Cardiac fibroblast (primary cell): ENCODE measurements around the gene METTL26.

ENCODE experiments used
- DNase-seq, 2 donors: peaks; one replicate each; pipeline versions ENCODE4 v3.0.0 to v3.0.0-alpha.2; 2010; ENCODE audit warnings: low read depth in 2 of 2
- H3K4me3 ChIP-seq, 2 donors: replicated peaks in 1 of 2; 1 replicate in 1 of 2; 2 replicates in 1 of 2; pipeline ENCODE4 v1.5.1; 2011; ENCODE audit warnings: low read depth in 2 of 2, low read length in 2 of 2, mild to moderate bottlenecking in 2 of 2, moderate library complexity in 1 of 2
- TF ChIP-seq, protein P1 (sequence below): IDR thresholded peaks from one replicate; pipeline ENCODE4 v1.5.1; 2011; ENCODE audit warnings: low read depth, mild to moderate bottlenecking, low read length, inconsistent platforms

The METTL26 gene

GRCh38 chr16:636206-637080 is at the start of gene METTL26:
Gene METTL26, minus strand, starts transcription at chr16:636305. Its CDS starts 15 bp downstream, at chr16:636290.
- TF ChIP-seq, protein P1, sequence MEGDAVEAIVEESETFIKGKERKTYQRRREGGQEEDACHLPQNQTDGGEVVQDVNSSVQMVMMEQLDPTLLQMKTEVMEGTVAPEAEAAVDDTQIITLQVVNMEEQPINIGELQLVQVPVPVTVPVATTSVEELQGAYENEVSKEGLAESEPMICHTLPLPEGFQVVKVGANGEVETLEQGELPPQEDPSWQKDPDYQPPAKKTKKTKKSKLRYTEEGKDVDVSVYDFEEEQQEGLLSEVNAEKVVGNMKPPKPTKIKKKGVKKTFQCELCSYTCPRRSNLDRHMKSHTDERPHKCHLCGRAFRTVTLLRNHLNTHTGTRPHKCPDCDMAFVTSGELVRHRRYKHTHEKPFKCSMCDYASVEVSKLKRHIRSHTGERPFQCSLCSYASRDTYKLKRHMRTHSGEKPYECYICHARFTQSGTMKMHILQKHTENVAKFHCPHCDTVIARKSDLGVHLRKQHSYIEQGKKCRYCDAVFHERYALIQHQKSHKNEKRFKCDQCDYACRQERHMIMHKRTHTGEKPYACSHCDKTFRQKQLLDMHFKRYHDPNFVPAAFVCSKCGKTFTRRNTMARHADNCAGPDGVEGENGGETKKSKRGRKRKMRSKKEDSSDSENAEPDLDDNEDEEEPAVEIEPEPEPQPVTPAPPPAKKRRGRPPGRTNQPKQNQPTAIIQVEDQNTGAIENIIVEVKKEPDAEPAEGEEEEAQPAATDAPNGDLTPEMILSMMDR: no peak
- peak within 1 kb of the TSS; percentile 75 to 81 for H3K4me3 ChIP-seq
- peak; percentile 95 to 96 for DNase-seq

DNA sequence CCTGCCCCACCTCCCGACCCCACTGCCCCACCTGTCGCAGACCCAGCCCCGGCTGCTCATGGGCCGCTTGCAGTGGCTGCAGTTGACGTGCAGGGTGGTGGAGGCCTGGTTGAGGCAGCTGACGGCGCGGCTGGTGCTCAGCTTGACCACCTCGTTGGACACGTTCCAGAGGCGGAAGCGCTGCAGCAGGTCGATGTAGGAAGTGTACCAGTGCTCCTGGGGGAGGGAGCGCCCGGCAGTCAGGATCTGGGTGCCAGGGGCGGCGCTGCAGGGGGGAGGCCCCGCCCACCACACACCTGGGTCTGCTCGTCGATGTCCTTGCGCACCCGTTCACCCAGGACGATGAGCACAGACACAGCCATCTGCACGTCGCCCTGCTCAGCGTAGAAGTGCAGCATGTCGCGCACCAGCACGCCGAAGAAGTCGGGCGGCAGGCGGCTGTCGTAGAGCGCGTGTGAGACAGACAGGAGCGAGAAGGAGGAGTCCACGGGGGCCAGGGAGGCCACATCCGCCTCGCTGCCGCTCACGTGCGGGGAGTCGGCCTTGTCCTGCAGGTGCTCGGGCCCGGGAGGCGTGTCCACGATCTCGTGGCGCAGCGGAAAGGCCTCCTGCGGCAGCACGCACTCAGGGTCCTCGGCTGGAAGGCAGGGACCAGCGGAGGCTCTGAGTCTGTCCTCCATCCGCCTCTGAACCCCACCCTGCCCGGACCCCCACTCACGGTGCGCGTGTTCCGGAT is 49.0 kb upstream of the METTL26 start:
- TF ChIP-seq, protein P1: no peak
- no peak for DNase-seq
- H3K4me3 ChIP-seq: peak overlapping the region in 1 of 2 donors; percentile 70

DNA sequence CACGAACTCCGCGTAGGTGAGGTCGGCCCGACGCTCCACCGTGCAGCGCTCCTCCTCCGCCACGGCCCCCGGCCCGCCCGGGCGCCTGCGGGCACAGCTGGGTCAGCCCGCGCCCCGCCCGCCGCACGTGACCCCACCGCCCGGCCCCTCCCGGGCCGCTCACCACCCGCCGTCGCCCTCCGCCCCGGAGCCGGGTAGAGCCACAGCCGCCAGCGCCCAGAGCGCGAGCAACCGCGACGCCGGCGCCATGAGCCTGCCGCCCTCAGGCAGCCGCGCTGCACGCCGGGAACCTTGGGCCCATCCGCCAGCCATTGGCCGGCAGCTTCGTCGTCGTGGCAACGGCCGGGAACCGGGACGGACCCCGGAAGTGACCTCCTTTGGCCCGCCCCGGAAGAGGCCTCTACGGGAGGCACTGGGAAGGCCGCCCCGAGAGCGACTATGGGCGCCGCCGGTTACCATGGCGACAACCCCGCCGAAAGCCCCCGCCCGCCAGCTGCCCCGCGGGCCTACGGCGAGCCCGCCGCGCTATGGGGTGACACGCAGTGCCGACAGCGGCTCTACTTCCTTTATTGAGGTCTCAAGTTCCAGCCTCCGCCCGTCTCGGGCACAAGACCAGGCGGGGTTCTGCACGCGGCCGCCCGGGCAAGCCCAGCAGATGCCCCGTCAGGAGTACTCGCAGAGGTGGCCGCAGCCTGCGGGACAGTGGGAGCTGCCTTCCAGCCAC is 48.1 kb upstream of the METTL26 start, which contains the start of gene JMJD8:
Gene JMJD8, minus strand, starts transcription at position 264 of the 724 bp plus-strand sequence. Its CDS starts 15 bp downstream, at position 249.
- TF ChIP-seq, protein P1: no peak
- H3K4me3 ChIP-seq: peak within 1 kb of the TSS; percentile 62 to 70
- peak; percentile 95 to 97 for DNase-seq

DNA sequence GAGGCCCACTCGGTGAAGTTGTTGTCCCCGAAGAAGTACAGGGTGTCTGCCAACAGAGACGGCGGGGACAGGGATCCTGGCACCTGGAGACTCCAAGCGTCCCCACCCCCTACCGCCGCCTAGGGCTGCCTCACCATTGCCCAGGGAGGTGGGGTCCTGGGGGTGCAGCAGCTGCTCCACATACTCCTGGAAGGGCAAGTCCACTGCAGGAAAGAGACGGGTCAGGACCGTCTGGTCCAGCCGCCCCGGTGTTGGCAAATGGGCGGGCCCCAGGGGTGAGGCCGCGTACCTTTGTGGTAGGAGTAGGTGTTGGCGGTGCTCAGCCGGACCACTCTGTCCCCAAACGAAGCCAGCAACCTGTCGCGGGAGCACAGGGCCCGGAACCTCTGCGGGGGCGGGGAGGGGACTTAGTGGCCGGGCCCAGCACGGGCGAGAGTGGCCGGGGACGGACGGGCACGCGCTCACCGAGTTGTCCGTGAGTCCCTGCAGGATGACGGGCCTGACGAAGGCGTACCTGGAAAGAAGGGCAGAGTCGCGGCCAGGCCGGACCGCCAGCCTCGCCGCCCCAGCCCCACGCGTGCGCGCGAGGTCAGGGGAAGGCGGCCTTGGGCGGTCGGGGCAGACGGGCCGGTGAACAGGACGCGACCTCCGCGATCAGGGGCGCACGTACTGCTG is 47.4 kb upstream of the METTL26 start:
- DNase-seq: no peak
- peak overlapping the region; percentile 62 to 70 for H3K4me3 ChIP-seq
- TF ChIP-seq, protein P1: no peak

GRCh38 chr16:682493-683395 is 46.6 kb upstream of the METTL26 start:
- TF ChIP-seq, protein P1: no peak
- DNase-seq: no peak
- H3K4me3 ChIP-seq: peak overlapping the region; percentile 62 to 70
